Stomach smooth muscle (tissue), 2 donors: ENCODE data around the gene USP33.
"Not testable (repeated sequence)": the region's sequence is repeated elsewhere in the genome, so short reads cannot be mapped to it uniquely, and the experiment has no call there.

Source experiments
- H3K27ac ChIP-seq: one replicate; pipeline ENCODE4 v1.7.0; 2013; ENCODE audit warnings: mild to moderate bottlenecking, low read length, inconsistent platforms
- H3K27me3 ChIP-seq, 2 donors: one replicate each; pipeline ENCODE4 v1.7.0; 2013; ENCODE audit warnings: low read length in 2 of 2; ENCODE audit not compliant: insufficient read depth in 2 of 2, control insufficient read depth in 1 of 2
- H3K36me3 ChIP-seq, 2 donors: one replicate each; pipeline ENCODE4 v1.7.0; 2013; ENCODE audit warnings: low read length in 2 of 2; ENCODE audit not compliant: control insufficient read depth in 2 of 2, insufficient read depth in 2 of 2
- H3K4me1 ChIP-seq: one replicate; pipeline ENCODE4 v1.7.0; 2013; ENCODE audit warnings: low read length; ENCODE audit not compliant: control insufficient read depth, insufficient read depth
- H3K4me3 ChIP-seq, 2 donors: one replicate each; pipeline ENCODE4 v1.7.0; 2013; ENCODE audit warnings: low read length in 2 of 2
- H3K9ac ChIP-seq, 2 donors: one replicate each; pipeline ENCODE4 v1.7.0; 2013; ENCODE audit warnings: low read length in 2 of 2, mild to moderate bottlenecking in 1 of 2
- H3K9me3 ChIP-seq, 2 donors: one replicate each; pipeline ENCODE4 v1.7.0; 2013; ENCODE audit warnings: low read length in 2 of 2; ENCODE audit not compliant: control insufficient read depth in 2 of 2
- donor health status: healthy.
- donor health status: Pancreatic carcinoma.

The USP33 gene

DNA sequence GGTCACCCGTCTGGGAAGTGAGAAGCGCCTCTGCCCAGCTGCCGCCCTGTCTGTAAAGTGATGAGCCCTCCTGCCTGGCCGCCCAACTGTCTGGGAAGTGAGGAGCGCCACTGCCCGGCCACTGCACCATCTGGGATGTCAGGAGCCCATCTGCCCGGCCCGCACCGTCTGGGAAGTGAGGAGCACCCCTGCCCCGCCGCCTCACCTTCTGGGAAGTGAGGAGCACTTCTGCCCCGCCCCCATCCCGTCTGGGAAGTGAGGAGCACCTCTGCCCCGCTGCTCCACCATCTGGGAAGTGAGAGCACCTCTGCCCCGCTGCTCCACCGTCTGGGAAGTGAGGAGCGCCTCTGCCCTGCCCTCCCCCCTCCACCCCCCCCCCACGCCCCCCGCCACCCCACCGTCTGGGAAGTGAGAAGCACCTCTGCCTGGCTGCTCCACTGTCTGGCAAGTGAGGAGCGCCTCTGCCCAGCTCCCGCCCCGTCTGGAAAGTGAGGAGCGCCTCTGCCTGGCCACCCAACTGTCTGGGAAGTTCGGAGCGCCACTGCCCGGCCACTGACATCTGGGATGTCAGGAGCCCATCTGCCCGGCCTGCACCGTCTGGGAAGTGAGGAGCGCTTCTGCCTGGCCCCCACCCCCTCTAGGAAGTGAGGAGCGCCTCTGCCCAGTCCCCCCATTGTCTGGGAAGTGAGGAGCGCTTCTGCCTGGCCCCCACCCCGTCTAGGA lies 72.7 kb downstream of the USP33 start:
- Histone ChIP-seq H3K27ac (no peak overlapping the region), H3K9ac (no peak overlapping the region), H3K27me3 (no peaks in the 10 kb centered on the region), H3K9me3 (no peaks in the 10 kb centered on the region), H3K4me1 (peaks cover 5% of the 10 kb centered on the region), H3K36me3 (peaks cover 0 to 2% of the 10 kb centered on the region in 2 donors), H3K4me3 (no peak overlapping the region)

DNA sequence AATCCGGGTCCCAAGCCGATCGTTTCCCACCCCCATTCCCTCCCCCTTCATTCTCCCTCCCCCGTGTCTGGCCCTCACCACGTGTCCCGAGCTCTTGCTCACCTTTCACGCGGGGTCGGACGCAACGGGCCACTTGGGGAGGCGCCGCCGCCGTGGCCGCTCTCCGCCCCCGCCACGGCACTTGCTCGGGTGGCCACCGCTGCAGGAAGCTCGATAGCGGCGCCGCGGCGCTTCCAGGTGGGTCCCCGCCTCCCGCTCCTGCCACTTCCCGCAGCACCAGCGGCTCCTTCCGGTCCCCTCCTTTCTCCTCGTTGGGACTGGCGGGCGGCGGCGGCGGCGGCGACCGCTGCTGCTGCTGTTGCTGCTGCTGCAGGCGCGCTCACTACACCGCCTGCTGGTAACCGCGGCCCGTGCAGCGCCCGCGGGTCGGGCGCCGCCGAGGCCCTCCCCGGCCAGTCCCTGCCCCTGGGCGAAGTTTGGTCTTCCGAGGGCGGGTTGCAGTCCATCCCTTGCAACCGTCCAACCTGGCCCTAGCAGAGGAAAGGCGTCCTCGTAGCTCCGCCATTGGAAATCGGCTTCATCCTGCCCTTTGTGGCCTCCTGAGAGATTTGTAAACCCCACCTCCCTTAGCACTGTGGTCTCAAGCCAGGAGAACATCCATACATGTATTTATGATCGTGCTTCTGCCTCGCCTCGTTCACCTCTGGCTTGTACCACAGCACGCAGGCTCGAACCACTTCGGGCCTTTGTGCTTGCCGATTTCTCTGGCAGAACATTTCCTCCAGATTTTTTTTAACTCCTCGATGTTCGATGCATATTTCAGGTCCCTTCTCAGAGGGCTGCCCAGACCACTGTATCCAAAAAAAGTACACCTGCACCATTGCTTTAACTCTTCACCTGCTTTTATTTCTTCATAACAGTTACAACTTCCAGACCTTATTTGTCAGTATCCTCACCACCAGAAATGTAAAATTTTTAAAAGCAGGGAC lies 76.2 kb downstream of the USP33 start:
- H3K36me3 ChIP-seq, result no peaks in the 10 kb centered on the region
- peak overlapping the region; percentile 91 to 97 for H3K4me3 ChIP-seq
- H3K4me1 ChIP-seq, result peaks cover 5% of the 10 kb centered on the region
- H3K27ac ChIP-seq, result peak overlapping the region; percentile 89
- H3K27me3 ChIP-seq, result no peaks in the 10 kb centered on the region
- H3K9me3 ChIP-seq, result no peaks in the 10 kb centered on the region
- peak overlapping the region; percentile 93 to 95 for H3K9ac ChIP-seq

GRCh38 chr1:77682460-77683159 lies 77.0 kb downstream of the USP33 start, which contains the start of gene ZZZ3:
Gene ZZZ3, minus strand, starts transcription at chr1:77682658. Its CDS starts 49,304 bp downstream, at chr1:77633354.
- H3K9ac ChIP-seq, result peak within 1 kb of the TSS; percentile 93 to 95
- no peaks in the 10 kb centered on the region for H3K9me3 ChIP-seq
- no peaks in the 10 kb centered on the region for H3K36me3 ChIP-seq
- H3K4me3 ChIP-seq, result peak within 1 kb of the TSS; percentile 92 to 97
- H3K27ac ChIP-seq, result peak within 1 kb of the TSS; percentile 89
- no peaks in the 10 kb centered on the region for H3K27me3 ChIP-seq
- peaks cover 5% of the 10 kb centered on the region for H3K4me1 ChIP-seq

GRCh38 chr1:77680173-77680572 lies 79.5 kb downstream of the USP33 start:
- no peaks in the 10 kb centered on the region for H3K27me3 ChIP-seq

GRCh38 chr1:77678660-77679610 lies 80.7 kb downstream of the USP33 start:
- no peaks in the 10 kb centered on the region for H3K36me3 ChIP-seq
- no peaks in the 10 kb centered on the region for H3K9me3 ChIP-seq
- H3K27ac ChIP-seq, result no peak overlapping the region
- H3K9ac ChIP-seq, result no peak overlapping the region
- H3K4me3 ChIP-seq, result no peak overlapping the region
- H3K4me1 ChIP-seq, result peaks cover 5% of the 10 kb centered on the region
- no peaks in the 10 kb centered on the region for H3K27me3 ChIP-seq

More at GRCh38 chr1:77680173-77680572, 79.5 kb downstream of the USP33 start:
- no peak overlapping the region for H3K9ac ChIP-seq
- no peaks in the 10 kb centered on the region for H3K9me3 ChIP-seq
- no peaks in the 10 kb centered on the region for H3K36me3 ChIP-seq
- H3K4me3 ChIP-seq, result no peak overlapping the region
- H3K27ac ChIP-seq, result no peak overlapping the region
- peaks cover 5% of the 10 kb centered on the region for H3K4me1 ChIP-seq

GRCh38 chr1:77674807-77675206 lies 84.8 kb downstream of the USP33 start:
- not testable (repeated sequence) for H3K9ac ChIP-seq, H3K9me3 ChIP-seq, H3K36me3 ChIP-seq, H3K27ac ChIP-seq, H3K4me1 ChIP-seq, H3K27me3 ChIP-seq, H3K4me3 ChIP-seq

- Histone ChIP-seq H3K4me1 (peaks cover 3% of the 10 kb centered on the region), H3K4me3 (no peak overlapping the region)
Observed at GRCh38 chr1:77673716-77674355, 85.8 kb downstream of the USP33 start.

GRCh38 chr1:77673030-77673429 lies 86.6 kb downstream of the USP33 start:
- H3K9me3 ChIP-seq, result no peaks in the 10 kb centered on the region

More at GRCh38 chr1:77673716-77674355, 85.8 kb downstream of the USP33 start:
- no peaks in the 10 kb centered on the region for H3K27me3 ChIP-seq
- no peaks in the 10 kb centered on the region for H3K36me3 ChIP-seq
- no peak overlapping the region for H3K27ac ChIP-seq
- no peaks in the 10 kb centered on the region for H3K9me3 ChIP-seq
- no peak overlapping the region for H3K9ac ChIP-seq

GRCh38 chr1:77672374-77672773 lies 87.3 kb downstream of the USP33 start:
- H3K36me3 ChIP-seq, result no peaks in the 10 kb centered on the region
- H3K27ac ChIP-seq, result no peak overlapping the region
- H3K9me3 ChIP-seq, result no peaks in the 10 kb centered on the region
- no peak overlapping the region for H3K4me3 ChIP-seq
- no peaks in the 10 kb centered on the region for H3K27me3 ChIP-seq
- peaks cover 3% of the 10 kb centered on the region for H3K4me1 ChIP-seq
- H3K9ac ChIP-seq, result no peak overlapping the region

More at GRCh38 chr1:77673030-77673429, 86.6 kb downstream of the USP33 start:
- Histone ChIP-seq H3K36me3 (no peaks in the 10 kb centered on the region), H3K4me1 (peaks cover 3% of the 10 kb centered on the region), H3K9ac (no peak overlapping the region), H3K4me3 (no peak overlapping the region), H3K27ac (no peak overlapping the region), H3K27me3 (no peaks in the 10 kb centered on the region)
